Astrocyte of the spinal cord (primary cell): ENCODE measurements around the gene ZFHX3.

Experiments
- DNase-seq: peaks from one replicate; pipeline ENCODE4 v3.0.0; 2011; ENCODE audit warnings: low read depth, low spot score
- H3K4me3 ChIP-seq: 2 replicates; pipeline ENCODE4 v1.5.1; 2011; ENCODE audit warnings: low read depth, mild to moderate bottlenecking, low read length, moderate library complexity
- CTCF ChIP-seq: IDR thresholded peaks from 2 replicates; pipeline ENCODE4 v1.5.1; 2012; ENCODE audit warnings: low read depth, mild to moderate bottlenecking, low read length, inconsistent platforms
- in situ Hi-C: cut with HindIII; loops from 2 replicates; pipeline ENCODE4 v1.10.0; 2017; ENCODE audit warnings: low sequenced_read_pairs

The ZFHX3 gene

GRCh38 chr16:72956124-72957064 lies 91.5 kb downstream of the ZFHX3 start:
- in situ Hi-C loops, result no loop called here
- no peak for DNase-seq
- no peak overlapping the region for H3K4me3 ChIP-seq
- no peak for TF ChIP-seq CTCF

- in situ Hi-C loops, result no loop called here
- TF ChIP-seq CTCF, result no peak
- no peak overlapping the region for H3K4me3 ChIP-seq
- peak; percentile 90 for DNase-seq
Measured at GRCh38 chr16:72952811-72953271, 95.1 kb downstream of the ZFHX3 start.

GRCh38 chr16:72952404-72952803 lies 95.5 kb downstream of the ZFHX3 start:
- no peak overlapping the region for H3K4me3 ChIP-seq
- no peak for DNase-seq
- in situ Hi-C loops, result no loop called here
- no peak for TF ChIP-seq CTCF

- in situ Hi-C loops, result no loop called here
Measured at GRCh38 chr16:72951916-72952315, 96.0 kb downstream of the ZFHX3 start.

GRCh38 chr16:72950669-72951068 lies 97.3 kb downstream of the ZFHX3 start:
- no peak for TF ChIP-seq CTCF
- no peak overlapping the region for H3K4me3 ChIP-seq
- in situ Hi-C loops, result no loop called here
- DNase-seq, result no peak

More at GRCh38 chr16:72951916-72952315, 96.0 kb downstream of the ZFHX3 start:
- TF ChIP-seq CTCF, result no peak
- DNase-seq, result no peak
- H3K4me3 ChIP-seq, result no peak overlapping the region

- no peak overlapping the region for H3K4me3 ChIP-seq
- in situ Hi-C loops, result no loop called here
- DNase-seq, result no peak
- no peak for TF ChIP-seq CTCF
Measured at GRCh38 chr16:72948238-72948829, 99.6 kb downstream of the ZFHX3 start.
